ENCODE data around the gene MOBP.
"Not testable (repeated sequence)": the region's sequence is repeated elsewhere in the genome, so short reads cannot be mapped to it uniquely, and the experiment has no call there.

Gene MOBP

GRCh38 chr3:39453134-39453533, 14.3 kb upstream of the MOBP start:
- DNase-seq, result no peak

GRCh38 chr3:39453872-39454271, 13.6 kb upstream of the MOBP start:
- not testable (repeated sequence) for DNase-seq

GRCh38 chr3:39454591-39455217, 12.8 kb upstream of the MOBP start:
- no peak for DNase-seq

- DNase-seq, result no peak
Measured at GRCh38 chr3:39456159-39456558, 11.3 kb upstream of the MOBP start.

GRCh38 chr3:39457361-39457760, 10.1 kb upstream of the MOBP start:
- no peak for DNase-seq

- DNase-seq, result not testable (repeated sequence)
Measured at GRCh38 chr3:39458579-39458978, 8.9 kb upstream of the MOBP start.

- no peak for DNase-seq
Measured at GRCh38 chr3:39460677-39461076, 6.8 kb upstream of the MOBP start.

GRCh38 chr3:39463269-39463668, 4.2 kb upstream of the MOBP start:
- no peak for DNase-seq

- no peak for DNase-seq
Measured at GRCh38 chr3:39466988-39467387, 492 bp upstream of the MOBP start.

GRCh38 chr3:39468108-39468436, 592 bp downstream of the MOBP start:
- DNase-seq, result no peak

- DNase-seq, result no peak
Measured at GRCh38 chr3:39469258-39469657, 1.8 kb downstream of the MOBP start.

- no peak for DNase-seq
Measured at GRCh38 chr3:39469945-39470344, 2.5 kb downstream of the MOBP start.

- DNase-seq, result no peak
Measured at GRCh38 chr3:39471652-39472051, 4.2 kb downstream of the MOBP start.

- no peak for DNase-seq
Measured at GRCh38 chr3:39473452-39474125, 6.1 kb downstream of the MOBP start.

- no peak for DNase-seq
Measured at GRCh38 chr3:39474126-39474515, 6.6 kb downstream of the MOBP start.

- DNase-seq, result no peak
Measured at GRCh38 chr3:39476783-39477182, 9.3 kb downstream of the MOBP start.

GRCh38 chr3:39478226-39478625, 10.7 kb downstream of the MOBP start:
- DNase-seq, result no peak

- no peak for DNase-seq
Measured at GRCh38 chr3:39479701-39480414, 12.4 kb downstream of the MOBP start.

- DNase-seq, result no peak
Measured at GRCh38 chr3:39485547-39485946, 18.1 kb downstream of the MOBP start.

GRCh38 chr3:39491014-39491413, 23.5 kb downstream of the MOBP start:
- no peak for DNase-seq

GRCh38 chr3:39491733-39492350, 24.4 kb downstream of the MOBP start:
- no peak for DNase-seq

- no peak for DNase-seq
Measured at GRCh38 chr3:39494781-39495180, 27.3 kb downstream of the MOBP start.

- no peak for DNase-seq
Measured at GRCh38 chr3:39497753-39498152, 30.3 kb downstream of the MOBP start.
